Measurements from ENCODE around the gene SEMA4A.
A peak's percentile ranks its signal among the peaks of the same experiment; 100 is the strongest.

SEMA4A gene

GRCh38 chr1:156193488-156194299 is 40.3 kb downstream of the SEMA4A start, which contains the start of gene SLC25A44:
Gene SLC25A44, plus strand, starts transcription at chr1:156194104. Its CDS starts 5,744 bp downstream, at chr1:156199848.
- peaks cover 3% of the 10 kb centered on the region; the same call in 1 of the 2 replicates for H3K4me1 ChIP-seq (ENCODE audit: control insufficient read depth, insufficient read depth, low read length)
- ChIA-PET CTCF (interaction anchor here (0.8 to 1.5 kb wide), 3 partner anchors 21 to 48 kb away, joined by 3 to 7 read pairs (median 4); no protein-coding TSS in a partner anchor), POLR2A (interaction anchor here (0.5 to 2.4 kb wide), 16 partner anchors 9 to 102 kb away, joined by 3 to 49 read pairs (median 3); partner anchors contain the start of genes GLMP, LMNA and PMF1)
- no peaks in the 10 kb centered on the region for H3K9me3 ChIP-seq (ENCODE audit: control insufficient read depth, insufficient read depth, low read depth, low read length)
- peak within 1 kb of the TSS; percentile 65; the same call in 1 of the 2 replicates for H3K27ac ChIP-seq (ENCODE audit: extremely low read depth, low read depth, low read length)
- H3K36me3 ChIP-seq (ENCODE audit: control insufficient read depth in 2 of 2, insufficient read depth in 1 of 2, low read length in 2 of 2), result peaks cover 0 to 26% of the 10 kb centered on the region in 2 experiments; a peak in 1 of 3 replicates
- peak within 1 kb of the TSS; percentile 80 for H3K4me3 ChIP-seq (ENCODE audit: low read depth, low read length)
- TF ChIP-seq ZNF747 (tag by site-specific recombination; IDR thresholded peaks at IDR 0.05) (no peak), ZSCAN23 (tag by site-specific recombination; IDR thresholded peaks at IDR 0.05) (no peak), RBAK (tag by site-specific recombination; IDR thresholded peaks at IDR 0.05) (no peak), ZNF843 (tag by site-specific recombination; IDR thresholded peaks at IDR 0.05) (0 out of 2 replicates have a peak, but pooled peaks have one; percentile 19), ZNF26 (tag by site-specific recombination; IDR thresholded peaks at IDR 0.05) (no peak), ZNF169 (tag by site-specific recombination; IDR thresholded peaks at IDR 0.05) (no peak), ZNF362 (tag by site-specific recombination; IDR thresholded peaks at IDR 0.05) (no peak), ZNF785 (tag by site-specific recombination; IDR thresholded peaks at IDR 0.05) (no peak), ZNF202 (tag by site-specific recombination; IDR thresholded peaks at IDR 0.05; ENCODE audit: borderline replicate concordance) (no peak), ZBTB1 (tag by site-specific recombination; IDR thresholded peaks at IDR 0.05) (no peak), ZNF354C (tag by site-specific recombination; IDR thresholded peaks at IDR 0.05; ENCODE audit: borderline replicate concordance, low read depth) (no peak), ZNF2 (tag by site-specific recombination; IDR thresholded peaks at IDR 0.05) (peak; percentile 50), ZNF433 (tag by site-specific recombination; IDR thresholded peaks at IDR 0.05; ENCODE audit: low read depth) (no peak), HOXC10 (CRISPR knock-in tag; IDR thresholded peaks at IDR 0.05) (no peak), MZF1 (tag by site-specific recombination; IDR thresholded peaks at IDR 0.05; ENCODE audit: borderline replicate concordance) (no peak), EGR2 (tag by site-specific recombination; IDR thresholded peaks at IDR 0.05; ENCODE audit: low read depth) (no peak), ZNF645 (tag by site-specific recombination; IDR thresholded peaks at IDR 0.05) (no peak), ZNF692 (tag by site-specific recombination; IDR thresholded peaks at IDR 0.05) (peak; percentile 46; the same call in 1 of the 2 replicates), ZBTB8A (tag by site-specific recombination; IDR thresholded peaks at IDR 0.05) (peak; percentile 45; the same call in 1 of the 2 replicates), ZNF248 (tag by site-specific recombination; IDR thresholded peaks at IDR 0.05) (no peak), ZNF558 (tag by site-specific recombination; IDR thresholded peaks at IDR 0.05) (no peak), KLF1 (tag by site-specific recombination; IDR thresholded peaks at IDR 0.05) (no peak), ZBTB7A (tag by site-specific recombination; IDR thresholded peaks at IDR 0.05; ENCODE audit: low read depth) (no peak), GLIS1 (tag by site-specific recombination; IDR thresholded peaks at IDR 0.05) (peak; percentile 76), ZNF600 (tag by site-specific recombination; IDR thresholded peaks at IDR 0.05) (peak; percentile 64; the same call in 1 of the 2 replicates), ZNF449 (tag by site-specific recombination; IDR thresholded peaks at IDR 0.05) (peak; percentile 89; the same call in 1 of the 2 replicates), ELK4 (IDR thresholded peaks at IDR 0.05; ENCODE audit: borderline replicate concordance, low read depth, low read length) (peak; percentile 84), GLIS2 (tag by site-specific recombination; IDR thresholded peaks at IDR 0.05) (peak; percentile 86), ZNF621 (tag by site-specific recombination; IDR thresholded peaks at IDR 0.05) (no peak), ZNF664 (tag by site-specific recombination; IDR thresholded peaks at IDR 0.05) (no peak), ZNF791 (tag by site-specific recombination; IDR thresholded peaks at IDR 0.05) (no peak)

Measured in HEK293 (cell line).